Neuronal stem cell (in vitro differentiated cells): Measurements from ENCODE around the gene XYLT1.
"Not testable (repeated sequence)": the region's sequence is repeated elsewhere in the genome, so short reads cannot be mapped to it uniquely, and the experiment has no call there.

Experiments
- DNase-seq: peaks from one replicate; pipeline ENCODE4 v3.0.0-alpha.2; 2013; ENCODE audit warnings: low spot score
- H2AFZ ChIP-seq: one replicate; pipeline ENCODE4 v1.6.1; 2013; ENCODE audit warnings: mild to moderate bottlenecking, low read length, inconsistent platforms
- H2AK5ac ChIP-seq: 2 replicates; pipeline ENCODE4 v1.6.1; 2013; ENCODE audit warnings: low read depth, mild to moderate bottlenecking, inconsistent platforms, low read length, moderate library complexity, mixed read lengths
- H2BK120ac ChIP-seq: 2 replicates; pipeline ENCODE4 v1.6.1; 2013; ENCODE audit warnings: low read depth, mild to moderate bottlenecking, inconsistent platforms, low read length, moderate library complexity, mixed read lengths
- H2BK12ac ChIP-seq: one replicate; pipeline ENCODE4 v1.6.1; 2013; ENCODE audit warnings: low read length, inconsistent platforms
- H2BK15ac ChIP-seq: 2 replicates; pipeline ENCODE4 v1.6.1; 2013; ENCODE audit warnings: mild to moderate bottlenecking, low read length, inconsistent platforms, mixed read lengths
- H2BK5ac ChIP-seq: one replicate; pipeline ENCODE4 v1.6.1; 2013; ENCODE audit warnings: inconsistent platforms, mild to moderate bottlenecking, low read length, moderate library complexity
- H3K14ac ChIP-seq: one replicate; pipeline ENCODE4 v1.6.1; 2013; ENCODE audit warnings: low read length, inconsistent platforms
- H3K18ac ChIP-seq: 2 replicates; pipeline ENCODE4 v1.6.1; 2013; ENCODE audit warnings: low read length, inconsistent platforms
- H3K23ac ChIP-seq: 2 replicates; pipeline ENCODE4 v1.6.1; 2013; ENCODE audit warnings: low read depth, mild to moderate bottlenecking, mixed read lengths, low read length, inconsistent platforms; ENCODE audit not compliant: poor library complexity
- H3K27ac ChIP-seq: replicated peaks from 3 replicates; pipeline ENCODE4 v1.5.1; 2013; ENCODE audit warnings: low read length, inconsistent platforms
- H3K27me3 ChIP-seq, 3 experiments: 2 replicates each; pipeline ENCODE4 v1.6.1; 2013; ENCODE audit warnings: low read length in 3 of 3, mild to moderate bottlenecking in 2 of 3, inconsistent platforms in 1 of 3, low read depth in 1 of 3, mixed read lengths in 1 of 3, moderate library complexity in 1 of 3; ENCODE audit not compliant: control insufficient read depth in 3 of 3, insufficient read depth in 3 of 3
- H3K36me3 ChIP-seq, 2 donors: replicated peaks in 1 of 2; 2 replicates each; pipeline ENCODE4 v1.6.1; 2013; ENCODE audit warnings: low read length in 2 of 2; ENCODE audit not compliant: control insufficient read depth in 2 of 2, insufficient read depth in 2 of 2
- H3K4ac ChIP-seq: 2 replicates; pipeline ENCODE4 v1.6.1; 2013; ENCODE audit warnings: inconsistent platforms, mild to moderate bottlenecking, low read length, moderate library complexity
- H3K4me1 ChIP-seq, 2 donors: 1 replicate in 1 of 2; 2 replicates in 1 of 2; pipeline ENCODE4 v1.6.1; 2013; ENCODE audit warnings: low read length in 2 of 2, low read depth in 1 of 2; ENCODE audit not compliant: control insufficient read depth in 2 of 2, insufficient read depth in 1 of 2
- H3K4me2 ChIP-seq: one replicate; pipeline ENCODE4 v1.6.1; 2013; ENCODE audit warnings: mild to moderate bottlenecking, low read length, inconsistent platforms; ENCODE audit not compliant: insufficient read depth, poor library complexity, severe bottlenecking
- H3K4me3 ChIP-seq, 2 donors: 2 replicates each; pipeline ENCODE4 v1.5.1; 2013; ENCODE audit warnings: low read length in 2 of 2, mild to moderate bottlenecking in 2 of 2, inconsistent platforms in 1 of 2, moderate library complexity in 1 of 2
- H3K79me1 ChIP-seq: one replicate; pipeline ENCODE4 v1.6.1; 2013; ENCODE audit warnings: low read depth, mild to moderate bottlenecking, inconsistent platforms, low read length, moderate library complexity
- H3K9ac ChIP-seq: one replicate; pipeline ENCODE4 v1.6.1; 2013; ENCODE audit warnings: mild to moderate bottlenecking, low read depth, low read length, inconsistent platforms; ENCODE audit not compliant: poor library complexity
- H3K9me3 ChIP-seq, 2 donors: replicated peaks in 1 of 2; 2 replicates each; pipeline versions ENCODE3 to v1.6.1; 2013; ENCODE audit warnings: low read length in 2 of 2, mild to moderate bottlenecking in 2 of 2, inconsistent platforms in 1 of 2, low read depth in 1 of 2, mixed read lengths in 1 of 2, moderate library complexity in 1 of 2; ENCODE audit not compliant: control insufficient read depth in 2 of 2, insufficient read depth in 1 of 2
- H4K8ac ChIP-seq: one replicate; pipeline ENCODE4 v1.6.1; 2013; ENCODE audit warnings: low read depth, mild to moderate bottlenecking, inconsistent platforms, low read length, moderate library complexity
- H4K91ac ChIP-seq: one replicate; pipeline ENCODE4 v1.6.1; 2013; ENCODE audit warnings: low read length, low read depth, mild to moderate bottlenecking, inconsistent platforms; ENCODE audit not compliant: poor library complexity
- WGBS, 2 donors: extraction: QIAGEN DNeasy Blood & Tissue Kit; methylation state at CpG; one replicate each; pipeline ENCODE4 v1.1.7; 2013; ENCODE audit warnings: missing lambda C conversion rate in 2 of 2, mixed read lengths in 1 of 2; ENCODE audit not compliant: insufficient read length in 2 of 2, insufficient replicate concordance in 1 of 2; ENCODE audit errors: extremely low coverage in 2 of 2; 5-methylcytosine and 5-hydroxymethylcytosine counted together

The XYLT1 gene

DNA sequence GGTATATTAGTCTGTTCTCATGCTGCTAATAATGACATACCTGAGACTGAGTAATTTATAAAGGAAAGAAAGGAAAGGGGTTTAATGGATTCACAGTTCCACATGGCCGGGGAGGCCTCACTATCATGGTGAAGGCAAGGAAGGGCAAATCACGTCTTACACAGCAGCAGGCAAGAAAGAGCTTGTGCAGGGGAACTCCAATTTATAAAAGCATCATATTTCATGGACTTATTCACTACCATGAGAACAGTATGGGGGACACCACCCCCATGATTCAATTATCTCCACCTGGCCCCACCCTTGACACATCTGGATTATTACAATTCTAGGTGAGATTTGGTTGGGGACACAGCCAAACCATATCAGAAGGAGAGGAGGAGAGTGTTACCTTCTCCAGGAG is 17.7 kb upstream of the XYLT1 start:
- H3K9me3 ChIP-seq = peaks cover 0 to 2% of the 10 kb centered on the region in 2 donors
- H2BK5ac ChIP-seq = no peak overlapping the region
- WGBS, 2 donors = no CpG with 5 or more reads among the region's 2 CpGs
- no peak overlapping the region for H3K27ac ChIP-seq
- no peaks in the 10 kb centered on the region for H3K4me1 ChIP-seq
- DNase-seq = no peak
- H4K91ac ChIP-seq = no peak overlapping the region
- no peaks in the 10 kb centered on the region for H3K36me3 ChIP-seq
- no peak overlapping the region for H2BK15ac ChIP-seq
- H3K4me2 ChIP-seq = no peak overlapping the region
- no peaks in the 10 kb centered on the region for H3K27me3 ChIP-seq
- no peak overlapping the region for H3K18ac ChIP-seq
- H3K4me3 ChIP-seq = no peak overlapping the region
- no peak overlapping the region for H4K8ac ChIP-seq
- no peak overlapping the region for H2BK12ac ChIP-seq
- H2AFZ ChIP-seq = no peak overlapping the region
- no peak overlapping the region for H3K14ac ChIP-seq
- H3K4ac ChIP-seq = no peak overlapping the region
- no peak overlapping the region for H3K9ac ChIP-seq
- no peak overlapping the region for H2AK5ac ChIP-seq
- no peak overlapping the region for H3K23ac ChIP-seq
- no peak overlapping the region for H2BK120ac ChIP-seq
- no peaks in the 10 kb centered on the region for H3K79me1 ChIP-seq

DNA sequence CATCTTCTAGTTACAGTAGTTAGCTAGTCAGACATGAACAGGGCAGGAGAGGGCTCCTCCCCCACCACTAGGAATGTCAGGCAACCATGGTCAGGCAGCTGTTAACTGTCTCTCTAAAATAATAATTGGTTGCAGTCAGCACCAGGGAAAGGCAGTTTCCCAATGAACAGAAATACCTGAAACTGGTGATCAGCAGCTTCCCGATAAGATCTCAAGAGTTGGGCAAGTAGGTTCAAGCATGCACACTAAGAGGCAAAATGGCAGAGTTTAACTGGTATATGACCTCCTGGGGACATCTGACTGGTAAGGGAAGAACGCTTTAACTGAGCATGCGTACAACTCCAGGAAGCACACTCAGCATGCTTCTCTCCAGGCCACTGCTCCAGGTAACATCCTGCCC is 12.6 kb upstream of the XYLT1 start:
- Histone ChIP-seq H3K9me3 (no peaks in the 10 kb centered on the region), H2BK12ac (no peak overlapping the region), H4K8ac (no peak overlapping the region), H3K27me3 (no peaks in the 10 kb centered on the region), H3K23ac (no peak overlapping the region), H3K27ac (no peak overlapping the region), H4K91ac (no peak overlapping the region), H3K18ac (no peak overlapping the region), H3K14ac (no peak overlapping the region), H3K36me3 (no peaks in the 10 kb centered on the region), H2AFZ (no peak overlapping the region), H3K4me2 (no peak overlapping the region), H2BK15ac (no peak overlapping the region), H3K9ac (no peak overlapping the region), H3K4me3 (no peak overlapping the region), H3K79me1 (no peaks in the 10 kb centered on the region), H2BK5ac (no peak overlapping the region), H3K4ac (no peak overlapping the region), H2AK5ac (no peak overlapping the region), H3K4me1 (no peaks in the 10 kb centered on the region), H2BK120ac (no peak overlapping the region)
- no CpG with 5 or more reads among the region's 3 CpGs for WGBS, 2 donors
- DNase-seq = no peak

DNA sequence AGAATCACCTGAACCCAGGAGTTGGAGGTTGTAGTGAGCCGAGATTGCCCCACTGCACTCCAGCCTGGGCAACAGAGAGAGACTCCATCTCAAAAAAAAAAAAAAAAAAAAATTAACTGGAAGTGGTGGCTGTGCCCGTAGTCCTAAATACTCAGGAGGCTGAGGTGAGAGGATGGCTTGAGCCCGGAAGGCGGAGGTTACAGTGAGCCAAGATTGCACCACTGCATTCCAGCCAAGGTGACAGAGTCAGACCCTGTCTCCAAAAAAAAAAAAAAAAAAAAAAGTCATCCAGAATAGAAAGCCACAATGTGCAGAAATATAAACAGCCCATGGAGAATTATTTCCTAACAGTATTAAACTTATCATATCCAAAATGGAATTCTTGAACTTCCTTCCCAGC is 11.6 kb upstream of the XYLT1 start:
- H3K9ac ChIP-seq, H3K9me3 ChIP-seq, DNase-seq, H3K4me3 ChIP-seq, H3K23ac ChIP-seq, H4K91ac ChIP-seq, H3K14ac ChIP-seq, H2BK5ac ChIP-seq, H2AFZ ChIP-seq, H3K4me2 ChIP-seq, H2BK12ac ChIP-seq, H3K4ac ChIP-seq, H3K79me1 ChIP-seq, H3K27me3 ChIP-seq, H3K4me1 ChIP-seq, H2BK15ac ChIP-seq, H3K36me3 ChIP-seq, H3K27ac ChIP-seq, H3K18ac ChIP-seq, H4K8ac ChIP-seq, H2BK120ac ChIP-seq, H2AK5ac ChIP-seq: not testable (repeated sequence)
- no CpG with 5 or more reads among the region's 4 CpGs for WGBS, 2 donors

DNA sequence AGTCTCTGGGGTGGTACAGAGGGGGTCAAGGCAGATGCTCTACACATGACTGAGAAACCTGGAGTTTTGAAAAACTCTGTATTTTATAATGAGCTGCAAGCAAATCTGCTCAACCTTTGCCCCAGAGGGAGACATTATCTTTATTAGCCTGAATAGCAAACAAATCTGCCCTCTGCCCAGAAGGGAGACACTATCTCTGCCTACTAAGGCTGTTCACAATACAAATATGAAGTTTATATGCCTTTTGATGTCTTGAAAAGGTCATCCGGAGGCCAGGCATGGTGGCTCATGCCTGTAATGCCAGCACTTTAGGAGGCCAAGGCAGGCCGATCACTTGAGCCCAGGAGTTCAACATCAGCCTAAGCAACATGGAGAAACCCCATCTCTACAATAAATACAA is 11.0 kb upstream of the XYLT1 start:
- Histone ChIP-seq H4K8ac (no peak overlapping the region), H3K36me3 (no peaks in the 10 kb centered on the region), H2AFZ (no peak overlapping the region), H3K18ac (no peak overlapping the region), H2AK5ac (no peak overlapping the region), H2BK120ac (no peak overlapping the region), H3K9ac (no peak overlapping the region), H3K4me3 (no peak overlapping the region), H3K4me1 (peaks cover 0 to 2% of the 10 kb centered on the region in 2 donors), H3K23ac (no peak overlapping the region), H2BK15ac (no peak overlapping the region), H3K79me1 (no peaks in the 10 kb centered on the region), H3K9me3 (no peaks in the 10 kb centered on the region), H3K4ac (no peak overlapping the region), H3K4me2 (no peak overlapping the region), H3K27ac (no peak overlapping the region), H2BK12ac (no peak overlapping the region), H2BK5ac (no peak overlapping the region), H4K91ac (no peak overlapping the region), H3K27me3 (no peaks in the 10 kb centered on the region), H3K14ac (no peak overlapping the region)
- no peak for DNase-seq
- no CpG with 5 or more reads among the region's 2 CpGs for WGBS, 2 donors
